OCI-LY1 (cell line): ENCODE results near the gene GADD45B.

Experiments used
- H2AFZ ChIP-seq: fragments of 200-600 bp; sonication (generic), shearing (Covaris generic); 2 replicates; pipeline ENCODE4 v1.6.0; 2014; ENCODE audit warnings: antibody characterized with exemption, mild to moderate bottlenecking, low read length
- H3F3A ChIP-seq: fragments of 200-600 bp; sonication (generic), shearing (Covaris generic); 2 replicates; pipeline ENCODE4 v1.6.0; 2014; ENCODE audit warnings: mild to moderate bottlenecking, antibody characterized with exemption, low read length, moderate library complexity; ENCODE audit not compliant: insufficient read depth
- H3K27ac ChIP-seq: fragments of 200-600 bp; sonication (generic); 2 replicates; pipeline ENCODE4 v1.5.1; 2014; ENCODE audit warnings: low read length, mixed run types, mild to moderate bottlenecking, low read depth; ENCODE audit not compliant: poor library complexity, severe bottlenecking
- H3K27me3 ChIP-seq: fragments of 200-600 bp; sonication (generic); 2 replicates; pipeline ENCODE4 v1.6.0; 2014; ENCODE audit warnings: antibody characterized with exemption, mild to moderate bottlenecking, low read length, moderate library complexity; ENCODE audit not compliant: insufficient read depth
- H3K36me3 ChIP-seq: fragments of 200-600 bp; sonication (generic); 2 replicates; pipeline ENCODE4 v1.6.1; 2014; ENCODE audit warnings: mild to moderate bottlenecking, antibody characterized with exemption, low read length, moderate library complexity, mixed read lengths; ENCODE audit not compliant: insufficient read depth
- H3K4me1 ChIP-seq: fragments of 200-600 bp; sonication (generic); 2 replicates; pipeline ENCODE4 v1.5.1; 2014; ENCODE audit warnings: mild to moderate bottlenecking, low read length, moderate library complexity; ENCODE audit not compliant: insufficient read depth, severe bottlenecking
- H3K4me2 ChIP-seq: fragments of 200-600 bp; sonication (generic), shearing (Covaris generic); 2 replicates; pipeline ENCODE4 v1.6.1; 2014; ENCODE audit warnings: low read length
- H3K4me3 ChIP-seq: fragments of 200-600 bp; sonication (generic); 2 replicates; pipeline ENCODE4 v1.5.1; 2014; ENCODE audit warnings: low read length, low read depth, mild to moderate bottlenecking, mixed read lengths; ENCODE audit not compliant: poor library complexity, severe bottlenecking
- H3K79me2 ChIP-seq: fragments of 200-600 bp; shearing (Covaris generic); 2 replicates; pipeline ENCODE4 v1.6.1; 2016; ENCODE audit warnings: mixed run types, low read length, mixed read lengths; ENCODE audit not compliant: insufficient read depth
- H3K9ac ChIP-seq: fragments of 200-600 bp; sonication (generic), shearing (Covaris generic); 2 replicates; pipeline ENCODE4 v1.6.1; 2014; ENCODE audit warnings: mild to moderate bottlenecking, low read length, mixed read lengths
- H3K9me2 ChIP-seq: fragments of 200-600 bp; sonication (generic), shearing (Covaris generic); 2 replicates; pipeline ENCODE4 v1.6.1; 2014; ENCODE audit warnings: low read depth, mild to moderate bottlenecking, low read length, mixed read lengths
- H3K9me3 ChIP-seq: fragments of 200-600 bp; shearing (Covaris generic); 2 replicates; pipeline ENCODE4 v1.6.1; 2014; ENCODE audit warnings: low read length, mixed read lengths
- H4K20me1 ChIP-seq: fragments of 200-600 bp; sonication (generic), shearing (Covaris generic); 2 replicates; pipeline ENCODE4 v1.6.0; 2016; ENCODE audit warnings: mild to moderate bottlenecking, low read length; ENCODE audit not compliant: insufficient read depth
- EZH2 ChIP-seq: fragments of 200-600 bp; sonication (generic), shearing (Covaris generic); IDR thresholded peaks from 2 replicates; pipeline ENCODE4 v1.8.0; 2017; ENCODE audit warnings: borderline replicate concordance, mixed run types, mild to moderate bottlenecking, antibody characterized with exemption, low read length, moderate library complexity, mixed read lengths
- TF ChIP-seq, protein P1 (sequence below): fragments of 200-600 bp; sonication (generic), shearing (Covaris generic); IDR thresholded peaks from 2 replicates; pipeline ENCODE4 v1.5.1; 2017; ENCODE audit warnings: mild to moderate bottlenecking, antibody characterized with exemption, low read length, moderate library complexity, mixed read lengths

The GADD45B gene

GRCh38 chr19:2487842-2488241, 11.9 kb downstream of the GADD45B start:
- Histone ChIP-seq H3K27ac (no peak overlapping the region), H2AFZ (no peak overlapping the region), H3K9me2 (no peaks in the 10 kb centered on the region), H3K9me3 (peaks cover 7% of the 10 kb centered on the region), H3K4me1 (peaks cover 26% of the 10 kb centered on the region), H3K9ac (no peak overlapping the region), H3K4me3 (no peak overlapping the region), H3K79me2 (no peaks in the 10 kb centered on the region), H3K27me3 (peaks cover 9% of the 10 kb centered on the region; the same call in 1 of the 2 replicates), H4K20me1 (no peaks in the 10 kb centered on the region), H3K4me2 (no peak overlapping the region), H3F3A (no peaks in the 10 kb centered on the region), H3K36me3 (no peaks in the 10 kb centered on the region; the same call in 1 of the 2 replicates)
- TF ChIP-seq, protein P1, sequence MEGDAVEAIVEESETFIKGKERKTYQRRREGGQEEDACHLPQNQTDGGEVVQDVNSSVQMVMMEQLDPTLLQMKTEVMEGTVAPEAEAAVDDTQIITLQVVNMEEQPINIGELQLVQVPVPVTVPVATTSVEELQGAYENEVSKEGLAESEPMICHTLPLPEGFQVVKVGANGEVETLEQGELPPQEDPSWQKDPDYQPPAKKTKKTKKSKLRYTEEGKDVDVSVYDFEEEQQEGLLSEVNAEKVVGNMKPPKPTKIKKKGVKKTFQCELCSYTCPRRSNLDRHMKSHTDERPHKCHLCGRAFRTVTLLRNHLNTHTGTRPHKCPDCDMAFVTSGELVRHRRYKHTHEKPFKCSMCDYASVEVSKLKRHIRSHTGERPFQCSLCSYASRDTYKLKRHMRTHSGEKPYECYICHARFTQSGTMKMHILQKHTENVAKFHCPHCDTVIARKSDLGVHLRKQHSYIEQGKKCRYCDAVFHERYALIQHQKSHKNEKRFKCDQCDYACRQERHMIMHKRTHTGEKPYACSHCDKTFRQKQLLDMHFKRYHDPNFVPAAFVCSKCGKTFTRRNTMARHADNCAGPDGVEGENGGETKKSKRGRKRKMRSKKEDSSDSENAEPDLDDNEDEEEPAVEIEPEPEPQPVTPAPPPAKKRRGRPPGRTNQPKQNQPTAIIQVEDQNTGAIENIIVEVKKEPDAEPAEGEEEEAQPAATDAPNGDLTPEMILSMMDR, result no peak
- TF ChIP-seq EZH2, result no peak

- Histone ChIP-seq H3K9ac (no peak overlapping the region), H3K9me3 (peaks cover 1% of the 10 kb centered on the region; the same call in 1 of the 2 replicates), H3K27ac (no peak overlapping the region), H3K4me2 (no peak overlapping the region), H3K9me2 (no peaks in the 10 kb centered on the region), H2AFZ (no peak overlapping the region), H3K79me2 (no peaks in the 10 kb centered on the region), H4K20me1 (no peaks in the 10 kb centered on the region), H3K27me3 (peaks cover 9% of the 10 kb centered on the region; the same call in 1 of the 2 replicates), H3K4me1 (peaks cover 27% of the 10 kb centered on the region), H3K36me3 (no peaks in the 10 kb centered on the region), H3K4me3 (no peak overlapping the region), H3F3A (no peaks in the 10 kb centered on the region; the same call in 1 of the 2 replicates)
- TF ChIP-seq EZH2, result no peak
- TF ChIP-seq, protein P1, result no peak
Observed at GRCh38 chr19:2488405-2488941, 12.5 kb downstream of the GADD45B start.

DNA sequence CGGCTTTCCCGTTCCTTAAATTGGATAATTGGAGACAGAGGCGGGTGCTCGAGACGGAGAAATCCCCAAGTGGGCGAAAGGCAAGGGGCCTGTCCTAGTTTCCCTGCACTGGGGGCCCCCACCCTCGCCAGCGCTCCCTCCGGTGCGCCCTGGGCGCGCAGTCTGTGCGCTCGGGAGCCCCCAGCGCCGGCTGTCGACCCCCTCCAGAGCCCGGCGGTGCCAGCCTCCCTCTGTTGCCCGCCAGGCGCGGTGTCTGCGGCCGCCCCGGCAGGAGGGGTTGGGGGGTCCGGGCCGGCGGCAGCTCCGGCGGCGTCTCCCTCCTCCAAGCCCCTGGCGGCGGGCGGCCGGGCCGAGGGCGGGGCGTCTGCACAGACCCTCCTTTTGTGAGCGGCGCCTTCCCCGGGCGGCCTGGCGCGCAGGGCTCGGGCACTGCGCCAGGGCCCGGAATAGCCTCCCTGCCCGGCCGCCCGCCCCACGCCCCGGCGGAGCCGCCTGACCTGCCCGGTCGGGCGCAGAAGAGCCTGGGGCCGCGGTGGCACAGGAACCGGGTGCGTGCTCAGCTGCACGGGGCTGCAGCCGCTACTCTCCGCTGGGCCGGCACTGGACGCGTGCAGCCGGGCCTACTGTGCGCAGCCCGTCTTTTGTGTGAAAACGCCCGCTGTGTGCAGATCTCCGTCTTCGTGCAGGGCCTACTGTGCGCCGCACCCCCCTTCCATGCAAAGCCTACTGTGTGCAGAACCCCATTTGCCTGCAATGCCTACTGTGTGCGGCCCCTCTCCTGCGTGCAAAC, 13.2 kb downstream of the GADD45B start:
- H3K4me3 ChIP-seq, result no peak overlapping the region
- no peaks in the 10 kb centered on the region for H3K9me3 ChIP-seq
- peaks cover 11% of the 10 kb centered on the region; the same call in 1 of the 2 replicates for H3K27me3 ChIP-seq
- H3K36me3 ChIP-seq, result no peaks in the 10 kb centered on the region
- H3F3A ChIP-seq, result no peaks in the 10 kb centered on the region; the same call in 1 of the 2 replicates
- H4K20me1 ChIP-seq, result no peaks in the 10 kb centered on the region
- H3K9ac ChIP-seq, result no peak overlapping the region
- no peak for TF ChIP-seq EZH2
- TF ChIP-seq, protein P1, result no peak
- no peak overlapping the region for H3K4me2 ChIP-seq
- no peaks in the 10 kb centered on the region for H3K9me2 ChIP-seq
- no peaks in the 10 kb centered on the region for H3K79me2 ChIP-seq
- H3K27ac ChIP-seq, result no peak overlapping the region
- H3K4me1 ChIP-seq, result peaks cover 34% of the 10 kb centered on the region
- H2AFZ ChIP-seq, result no peak overlapping the region
